T-cell (primary cell): ENCODE data around the gene SPOCK3. TPM values are rescaled to one million over a fixed set of nuclear protein-coding genes. Genes with fewer than 3 reads are reported as not detected.

ENCODE experiments used
- ATAC-seq, 4 experiments: fragments of 200-7000 bp in 3 of 4; fragments of 150-1000 bp in 1 of 4; cut with Tn5 transposase; replicated peaks in 1 of 4; 1 replicate in 3 of 4; 2 replicates in 1 of 4; pipeline ENCODE4 v1.10.0; 2021; ENCODE audit warnings: moderate library complexity in 3 of 4, mild to moderate bottlenecking in 2 of 4, moderate number of reproducible peaks in 1 of 4
- CTCF ChIA-PET, 2 donors: fragments of 300-600 bp; sonication (Branson Sonifier 250); formaldehyde crosslinking; loops; one replicate each; lab custom pipeline; 2022; ENCODE audit warnings: antibody characterized with exemption in 2 of 2; lab: Charles Lee
- POLR2A ChIA-PET, 2 donors: fragments of 300-600 bp; sonication (Branson Sonifier 250); formaldehyde crosslinking; loops; one replicate each; lab custom pipeline; 2022; ENCODE audit warnings: antibody characterized with exemption in 2 of 2; lab: Charles Lee
- DNase-seq, 35 experiments: peaks; one replicate each; pipeline versions ENCODE4 v3.0.0 to v3.0.0-alpha.2; 2013 to 2023
- H3K27ac ChIP-seq: one replicate; pipeline ENCODE4 v1.5.1; 2013; ENCODE audit warnings: low read length
- H3K27me3 ChIP-seq, 2 experiments: replicated peaks in 1 of 2; 1 replicate in 1 of 2; 2 replicates in 1 of 2; pipeline versions ENCODE4 v1.6.1 to v1.7.0; 2013; ENCODE audit warnings: low read length in 1 of 2, mixed read lengths in 1 of 2; ENCODE audit not compliant: control insufficient read depth in 2 of 2, insufficient read depth in 2 of 2; ENCODE audit errors: extremely low read depth in 1 of 2
- H3K36me3 ChIP-seq, 2 donors: 1 replicate in 1 of 2; 2 replicates in 1 of 2; pipeline versions ENCODE4 v1.6.1 to v1.7.0; 2013; ENCODE audit warnings: low read length in 1 of 2; ENCODE audit not compliant: control insufficient read depth in 2 of 2, insufficient read depth in 1 of 2; ENCODE audit errors: extremely low read depth in 1 of 2
- H3K4me1 ChIP-seq, 2 experiments: 1 replicate in 1 of 2; 2 replicates in 1 of 2; pipeline versions ENCODE4 v1.6.1 to v1.7.0; 2013; ENCODE audit warnings: low read length in 2 of 2, mixed read lengths in 1 of 2; ENCODE audit not compliant: insufficient read depth in 2 of 2, control insufficient read depth in 1 of 2; ENCODE audit errors: extremely low read depth in 1 of 2
- H3K4me3 ChIP-seq, 2 donors: 1 replicate in 1 of 2; 2 replicates in 1 of 2; pipeline versions ENCODE4 v1.5.1 to v1.7.0; 2013; ENCODE audit warnings: mild to moderate bottlenecking in 2 of 2, low read length in 1 of 2, moderate library complexity in 1 of 2; ENCODE audit not compliant: control insufficient read depth in 1 of 2; ENCODE audit errors: extremely low read depth in 1 of 2
- H3K9me3 ChIP-seq: 2 replicates; pipeline ENCODE4 v1.7.0; 2013
- H3K27ac Mint-ChIP-seq, 2 donors: one replicate each; pipeline ENCODE4 v1.8.0; 2020 to 2021; ENCODE audit warnings: mild to moderate bottlenecking in 2 of 2, mixed read lengths in 2 of 2
- H3K27me3 Mint-ChIP-seq, 2 donors: one replicate each; pipeline ENCODE4 v1.8.0; 2021 to 2022; ENCODE audit warnings: mixed read lengths in 2 of 2
- H3K36me3 Mint-ChIP-seq: one replicate; pipeline ENCODE4 v1.8.0; 2021; ENCODE audit warnings: mixed read lengths
- H3K4me1 Mint-ChIP-seq, 3 donors: one replicate each; pipeline ENCODE4 v1.8.0; 2020 to 2022; ENCODE audit warnings: mixed read lengths in 3 of 3, mild to moderate bottlenecking in 1 of 3
- H3K4me3 Mint-ChIP-seq, 3 donors: one replicate each; pipeline ENCODE4 v1.8.0; 2020 to 2022; ENCODE audit warnings: mild to moderate bottlenecking in 3 of 3, mixed read lengths in 3 of 3, moderate library complexity in 3 of 3
- H3K9me3 Mint-ChIP-seq, 3 donors: one replicate each; pipeline ENCODE4 v1.8.0; 2020 to 2022; ENCODE audit warnings: mixed read lengths in 3 of 3
- WGBS: methylation state at CpG from one replicate; pipeline ENCODE4 v1.1.5; 2013; ENCODE audit warnings: missing lambda C conversion rate; ENCODE audit not compliant: insufficient coverage; 5-methylcytosine and 5-hydroxymethylcytosine counted together
- total RNA-seq, 35 experiments: library from RNA in 6 of 35; stranded (reverse) in 6 of 35; fragments of 120-200 nt in 1 of 35; gene quantifications; one replicate each; pipeline versions ENCODE4 v1.2.1 to v1.2.4 and lab custom pipeline; 2013 to 2026

The SPOCK3 gene
- total RNA-seq, 5 donors from 2014 or later (not counting 1 experiment from before 2014, with no cell fraction given) = not detected

DNA sequence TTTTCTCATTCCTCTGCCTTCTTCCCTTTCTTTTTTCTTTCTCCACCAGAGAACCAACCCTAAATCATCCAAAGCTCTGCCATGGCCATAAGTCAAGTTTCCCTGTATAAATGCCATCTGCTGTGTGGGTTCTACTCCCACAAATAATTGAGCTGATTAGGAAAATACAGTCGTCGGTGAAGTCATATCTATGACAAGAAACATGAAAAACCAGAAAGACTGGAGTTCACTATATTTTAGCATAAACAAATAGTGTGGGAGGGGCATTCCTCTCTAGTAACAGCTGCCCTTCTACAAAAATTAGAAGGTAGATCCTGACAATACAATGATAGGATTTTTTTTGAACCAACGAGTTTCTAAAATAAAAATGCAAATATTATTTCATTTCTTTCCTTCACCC lies 48.8 kb downstream of the SPOCK3 start:
- ChIA-PET POLR2A (no interaction called here), CTCF (no interaction called here)
- WGBS = no CpG with 5 or more reads among the region's 3 CpGs
- H3K4me3 ChIP-seq = no peak overlapping the region
- Mint-ChIP-seq H3K36me3 (no peaks in the 10 kb centered on the region), H3K27ac (no peak overlapping the region), H3K27me3 (no peaks in the 10 kb centered on the region), H3K4me3 (no peak overlapping the region), H3K4me1 (no peaks in the 10 kb centered on the region), H3K9me3 (peaks cover 0 to 12% (median 2%) of the 10 kb centered on the region in 3 donors)
- DNase-seq = no peak
- H3K27me3 ChIP-seq = no peaks in the 10 kb centered on the region
- ATAC-seq = no peak
- no peaks in the 10 kb centered on the region for H3K9me3 ChIP-seq
- no peaks in the 10 kb centered on the region for H3K4me1 ChIP-seq
- no peaks in the 10 kb centered on the region for H3K36me3 ChIP-seq
- H3K27ac ChIP-seq = no peak overlapping the region

DNA sequence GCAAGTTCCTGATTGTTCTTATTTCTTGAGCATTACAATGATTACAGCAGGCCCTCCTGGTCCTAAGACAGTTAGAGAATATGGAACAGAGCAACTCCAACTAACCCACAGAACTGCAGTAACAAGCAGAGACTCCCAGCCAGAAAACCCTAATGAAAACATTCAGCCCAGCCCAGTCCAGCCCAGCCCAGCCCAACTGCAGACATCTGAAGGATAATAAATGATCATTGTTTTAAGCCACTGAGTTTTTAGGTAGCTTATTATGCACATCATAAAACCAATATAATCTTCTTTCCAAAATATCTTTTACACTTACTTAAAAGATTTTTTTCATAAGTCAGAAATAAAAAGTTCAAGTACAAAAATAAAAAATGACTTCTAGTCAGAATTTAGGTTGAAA lies 51.3 kb downstream of the SPOCK3 start:
- no peaks in the 10 kb centered on the region for H3K27me3 ChIP-seq
- DNase-seq (no peak), ATAC-seq (no peak)
- Mint-ChIP-seq H3K4me1 (no peaks in the 10 kb centered on the region), H3K9me3 (peaks cover 0 to 8% (median 2%) of the 10 kb centered on the region in 3 donors), H3K4me3 (no peak overlapping the region), H3K27me3 (no peaks in the 10 kb centered on the region), H3K36me3 (no peaks in the 10 kb centered on the region), H3K27ac (no peak overlapping the region)
- H3K36me3 ChIP-seq = no peaks in the 10 kb centered on the region
- H3K9me3 ChIP-seq = no peaks in the 10 kb centered on the region
- no peaks in the 10 kb centered on the region for H3K4me1 ChIP-seq
- ChIA-PET CTCF (interaction anchor here in 1 of 2 donors (0.7 kb wide), 1 partner anchor 277 kb away, joined by 3 read pairs; no protein-coding TSS in a partner anchor), POLR2A (no interaction called here)
- H3K4me3 ChIP-seq = no peak overlapping the region
- H3K27ac ChIP-seq = no peak overlapping the region

DNA sequence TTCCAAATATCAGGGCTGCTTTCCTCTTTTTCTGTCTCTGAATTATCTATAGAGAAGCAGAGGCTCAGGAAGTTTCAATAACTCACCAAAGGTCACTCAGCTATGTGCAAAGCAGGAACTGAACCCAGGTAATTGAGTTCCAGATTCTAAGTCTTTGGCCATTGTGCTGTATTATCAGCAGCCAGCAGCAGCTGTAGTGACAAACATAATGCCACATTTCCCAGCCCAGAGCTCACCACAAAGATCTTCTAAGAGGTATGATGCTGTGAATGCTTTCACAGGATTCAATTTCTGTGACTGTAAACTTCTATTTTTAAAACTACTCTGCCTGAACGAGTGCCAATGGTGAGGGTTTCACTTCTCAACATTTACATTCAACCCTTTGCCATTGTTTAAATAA lies 56.4 kb downstream of the SPOCK3 start:
- Histone ChIP-seq H3K36me3 (no peaks in the 10 kb centered on the region), H3K27me3 (no peaks in the 10 kb centered on the region), H3K4me1 (no peaks in the 10 kb centered on the region), H3K9me3 (no peaks in the 10 kb centered on the region), H3K27ac (no peak overlapping the region), H3K4me3 (no peak overlapping the region)
- ATAC-seq = no peak
- POLR2A ChIA-PET = no interaction called here
- WGBS = 11% methylated on average over 1 of the region's 1 CpG
- H3K9me3 Mint-ChIP-seq = no peaks in the 10 kb centered on the region
- H3K27ac Mint-ChIP-seq = no peak overlapping the region
- no peak overlapping the region for H3K4me3 Mint-ChIP-seq
- H3K4me1 Mint-ChIP-seq = no peaks in the 10 kb centered on the region
- DNase-seq = no peak
- CTCF ChIA-PET = no interaction called here
- no peaks in the 10 kb centered on the region for H3K27me3 Mint-ChIP-seq
- H3K36me3 Mint-ChIP-seq = no peaks in the 10 kb centered on the region

- ATAC-seq (no peak), DNase-seq (no peak)
- Histone ChIP-seq H3K4me3 (no peak overlapping the region), H3K9me3 (no peaks in the 10 kb centered on the region), H3K4me1 (no peaks in the 10 kb centered on the region), H3K27ac (no peak overlapping the region), H3K36me3 (no peaks in the 10 kb centered on the region), H3K27me3 (no peaks in the 10 kb centered on the region)
- Mint-ChIP-seq H3K36me3 (no peaks in the 10 kb centered on the region), H3K9me3 (no peaks in the 10 kb centered on the region), H3K27me3 (no peaks in the 10 kb centered on the region), H3K27ac (no peak overlapping the region), H3K4me1 (no peaks in the 10 kb centered on the region), H3K4me3 (no peak overlapping the region)
- ChIA-PET POLR2A (no interaction called here), CTCF (no interaction called here)
- WGBS = 74% methylated on average over 3 of the region's 6 CpGs
Measured at GRCh38 chr4:167176723-167177367, 57.4 kb downstream of the SPOCK3 start.

- Histone ChIP-seq H3K36me3 (no peaks in the 10 kb centered on the region), H3K27ac (no peak overlapping the region), H3K4me1 (no peaks in the 10 kb centered on the region), H3K4me3 (no peak overlapping the region), H3K27me3 (no peaks in the 10 kb centered on the region), H3K9me3 (no peaks in the 10 kb centered on the region)
- 56% methylated on average over 1 of the region's 1 CpG for WGBS
- Mint-ChIP-seq H3K4me1 (no peaks in the 10 kb centered on the region), H3K36me3 (no peaks in the 10 kb centered on the region), H3K27me3 (no peaks in the 10 kb centered on the region), H3K27ac (no peak overlapping the region), H3K4me3 (no peak overlapping the region), H3K9me3 (peaks cover 8 to 9% (median 9%) of the 10 kb centered on the region in 3 donors)
- DNase-seq (no peak), ATAC-seq (no peak)
- POLR2A ChIA-PET = no interaction called here
- CTCF ChIA-PET = no interaction called here
Measured at GRCh38 chr4:167171928-167172327, 62.4 kb downstream of the SPOCK3 start.

- Mint-ChIP-seq H3K27me3 (no peaks in the 10 kb centered on the region), H3K27ac (no peak overlapping the region), H3K36me3 (no peaks in the 10 kb centered on the region), H3K9me3 (peaks cover 9 to 10% (median 9%) of the 10 kb centered on the region in 3 donors), H3K4me1 (no peaks in the 10 kb centered on the region), H3K4me3 (no peak overlapping the region)
- Histone ChIP-seq H3K9me3 (no peaks in the 10 kb centered on the region), H3K36me3 (no peaks in the 10 kb centered on the region), H3K4me3 (no peak overlapping the region), H3K27me3 (no peaks in the 10 kb centered on the region), H3K4me1 (no peaks in the 10 kb centered on the region), H3K27ac (no peak overlapping the region)
- ATAC-seq (no peak), DNase-seq (no peak)
- ChIA-PET POLR2A (no interaction called here), CTCF (no interaction called here)
- WGBS = 100% methylated on average over 1 of the region's 2 CpGs
Measured at GRCh38 chr4:167168611-167169010, 65.7 kb downstream of the SPOCK3 start.

DNA sequence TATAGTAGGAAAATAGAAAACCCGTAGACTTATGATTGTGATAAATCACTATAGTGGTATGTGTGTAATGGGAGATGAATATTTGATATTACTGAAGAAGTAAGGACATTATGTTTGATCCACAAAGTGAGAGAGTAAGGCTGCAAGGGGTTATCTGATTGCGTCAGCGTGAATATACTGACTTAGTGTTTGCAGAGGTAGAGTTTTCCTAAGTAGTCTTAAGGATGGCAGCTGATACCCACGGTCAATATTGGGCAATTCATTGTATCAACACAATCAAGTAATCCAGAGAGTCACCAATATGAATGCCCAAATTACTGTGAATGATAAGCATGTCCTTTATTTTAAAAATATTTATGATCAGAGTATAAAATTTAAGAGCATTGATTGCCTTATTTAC lies 83.7 kb downstream of the SPOCK3 start:
- DNase-seq = no peak

More for the DNA sequence above, 83.7 kb downstream of the SPOCK3 start:
- Mint-ChIP-seq H3K27ac (no peak overlapping the region), H3K4me3 (no peak overlapping the region), H3K9me3 (peaks cover 6 to 14% (median 9%) of the 10 kb centered on the region in 3 donors), H3K27me3 (no peaks in the 10 kb centered on the region), H3K36me3 (no peaks in the 10 kb centered on the region), H3K4me1 (no peaks in the 10 kb centered on the region)
- Histone ChIP-seq H3K4me1 (no peaks in the 10 kb centered on the region), H3K27ac (no peak overlapping the region), H3K4me3 (no peak overlapping the region), H3K27me3 (no peaks in the 10 kb centered on the region), H3K36me3 (no peaks in the 10 kb centered on the region), H3K9me3 (no peaks in the 10 kb centered on the region)
- ChIA-PET POLR2A (no interaction called here), CTCF (no interaction called here)
- ATAC-seq = no peak
- WGBS = 86% methylated on average over 1 of the region's 4 CpGs
